Spleen (tissue), 11 donors: ENCODE results near the gene ZNF417. TPM values are rescaled to one million over a fixed set of nuclear protein-coding genes. Genes with fewer than 3 reads are reported as not detected.
"Not testable (repeated sequence)": the region's sequence is repeated elsewhere in the genome, so short reads cannot be mapped to it uniquely, and the experiment has no call there.

Experiments used
- DNase-seq: peaks from one replicate; pipeline ENCODE4 v3.0.0-alpha.2; 2020
- H3K27ac ChIP-seq, 8 donors: fragments of 200-600 bp; sonication (generic) in 7 of 8; 1 replicate in 4 of 8; 2 replicates in 4 of 8; pipeline versions ENCODE4 v1.5.0 to v1.8.0; 2016 to 2021; ENCODE audit warnings: inconsistent platforms in 4 of 8, mild to moderate bottlenecking in 4 of 8, moderate library complexity in 1 of 8
- H3K27me3 ChIP-seq, 7 donors: fragments of 200-600 bp; sonication (generic) in 6 of 7; replicated peaks in 1 of 7; 1 replicate in 4 of 7; 2 replicates in 3 of 7; pipeline versions ENCODE4 v1.5.0 to v1.8.0; 2016 to 2021; ENCODE audit warnings: inconsistent platforms in 3 of 7, mild to moderate bottlenecking in 1 of 7
- H3K36me3 ChIP-seq, 6 donors: fragments of 200-600 bp; sonication (generic) in 5 of 6; 1 replicate in 4 of 6; 2 replicates in 2 of 6; pipeline versions ENCODE4 v1.5.0 to v1.8.0; 2016 to 2021; ENCODE audit warnings: inconsistent platforms in 2 of 6
- H3K4me1 ChIP-seq, 6 donors: fragments of 200-600 bp; sonication (generic) in 5 of 6; 1 replicate in 3 of 6; 2 replicates in 3 of 6; pipeline versions ENCODE4 v1.5.0 to v1.8.0; 2016 to 2021; ENCODE audit warnings: inconsistent platforms in 3 of 6
- H3K4me3 ChIP-seq, 8 donors: fragments of 200-600 bp; sonication (generic) in 7 of 8; 1 replicate in 4 of 8; 2 replicates in 4 of 8; pipeline versions ENCODE4 v1.5.0 to v1.8.0; 2016 to 2021; ENCODE audit warnings: inconsistent platforms in 4 of 8, mild to moderate bottlenecking in 4 of 8, moderate library complexity in 2 of 8
- H3K9me3 ChIP-seq, 8 donors: fragments of 200-600 bp; sonication (generic) in 7 of 8; 1 replicate in 4 of 8; 2 replicates in 4 of 8; pipeline versions ENCODE4 v1.5.0 to v1.8.0; 2016 to 2021; ENCODE audit warnings: inconsistent platforms in 4 of 8
- POLR2A ChIP-seq, 3 donors: fragments of 450-650 bp; IDR thresholded peaks; one replicate each; pipeline ENCODE4 v1.5.1; 2017; ENCODE audit warnings: antibody characterized with exemption in 3 of 3, mild to moderate bottlenecking in 1 of 3
- POLR2AphosphoS5 ChIP-seq, 3 donors: sonication (generic); formaldehyde crosslinking; IDR thresholded peaks; one replicate each; pipeline ENCODE4 v1.5.1; 2017; ENCODE audit warnings: antibody characterized with exemption in 3 of 3
- WGBS, 5 donors: extraction: QIAGEN DNeasy Blood & Tissue Kit in 3 of 5; methylation state at CpG; one replicate each; pipeline versions ENCODE4 v1.1.5 to v1.1.7; 2013 to 2018; 5-methylcytosine and 5-hydroxymethylcytosine counted together
- intact Hi-C: fragments of 100-400 bp; cut with DNase I; formaldehyde crosslinking; loops from one replicate; pipeline ENCODE4 v1.15.0; 2023; ENCODE audit warnings: low total_unique reads
- polyA plus RNA-seq, 3 donors: library from polyadenylated mRNA; stranded (reverse); fragments of 200-250 nt; gene quantifications; one replicate each; pipeline ENCODE4 v1.2.1, GENCODE V29; 2013
- total RNA-seq, 7 donors: library from RNA; depleted of rRNA in 3 of 7; stranded (reverse); fragments of >200 nt in 3 of 7; fragmentation: NEBNext Ultra II Directional in 4 of 7; extraction: Animal tissue kit (Norgen Biotek cat#: 25700) in 4 of 7; gene quantifications; one replicate each; pipeline versions ENCODE4 v1.1.0 to v1.2.1, GENCODE V29; 2016 to 2021
- TF ChIP-seq, protein P1 (sequence below), 11 experiments: fragments of 200-600 bp in 7 of 11; fragments of 450-650 bp in 4 of 11; sonication (generic) in 4 of 11; IDR thresholded peaks in 8 of 11; conservative IDR thresholded peaks in 3 of 11; 1 replicate in 7 of 11; 2 replicates in 4 of 11; pipeline versions ENCODE4 v1.4.0 to v1.8.0; 2016 to 2021; ENCODE audit warnings: antibody characterized with exemption in 11 of 11, inconsistent platforms in 4 of 11, mild to moderate bottlenecking in 1 of 11
- donor health status: healthy with polysubstance abuse.
- donor health status: DM: no; HTN: no; CAD: no; lungs with moderate emphysema.
- donor health status: DM: no; HTN: no; CAD: no.
- donor health status: Bipolar disorder and iron deficiency.
- donor health status: healthy.
- donor health status: DM: no; HTN: no; CAD: no.
- donor health status: DM: yes; HTN: yes; CAD: no.

ZNF417 gene
- total and polyA plus RNA-seq, 10 donors: 1.5 to 31.2 (median 24.3) TPM

DNA sequence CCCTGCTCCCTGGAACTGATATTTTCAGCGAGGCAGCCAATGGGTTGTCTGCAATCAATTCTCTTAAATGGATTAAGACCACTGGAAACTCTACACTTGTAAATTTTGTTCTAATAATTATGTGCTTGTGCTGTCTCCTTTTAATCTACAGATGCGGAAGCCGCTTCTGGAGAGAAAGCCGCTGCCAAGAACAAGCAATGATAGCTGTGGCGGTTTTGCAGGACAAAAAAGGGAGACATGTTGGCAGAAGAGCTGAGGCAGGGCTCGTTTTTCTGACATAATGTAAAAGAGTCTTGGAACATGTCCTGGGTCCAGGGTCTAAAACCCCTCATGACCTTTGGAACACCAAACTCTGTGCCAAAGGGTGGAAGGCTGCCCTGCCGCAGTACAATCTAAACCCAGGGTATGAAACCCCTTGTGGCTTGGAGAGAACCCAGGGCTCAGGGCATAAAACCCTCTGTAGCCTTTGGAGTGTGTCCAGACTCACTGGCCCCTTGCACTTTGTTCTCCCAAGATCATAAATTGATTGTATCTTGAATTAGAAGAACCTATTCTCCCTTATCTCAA is 12.7 kb downstream of the ZNF417 start:
- Histone ChIP-seq H3K36me3 (peaks cover 0 to 37% (median 14%) of the 10 kb centered on the region in 6 donors), H3K27me3 (no peaks in the 10 kb centered on the region), H3K4me3 (no peak overlapping the region), H3K9me3 (peaks cover 0 to 71% (median 11%) of the 10 kb centered on the region in 8 donors), H3K27ac (no peak overlapping the region), H3K4me1 (peaks cover 0 to 17% (median 0%) of the 10 kb centered on the region in 6 donors)
- no peak for DNase-seq
- TF ChIP-seq, protein P1, sequence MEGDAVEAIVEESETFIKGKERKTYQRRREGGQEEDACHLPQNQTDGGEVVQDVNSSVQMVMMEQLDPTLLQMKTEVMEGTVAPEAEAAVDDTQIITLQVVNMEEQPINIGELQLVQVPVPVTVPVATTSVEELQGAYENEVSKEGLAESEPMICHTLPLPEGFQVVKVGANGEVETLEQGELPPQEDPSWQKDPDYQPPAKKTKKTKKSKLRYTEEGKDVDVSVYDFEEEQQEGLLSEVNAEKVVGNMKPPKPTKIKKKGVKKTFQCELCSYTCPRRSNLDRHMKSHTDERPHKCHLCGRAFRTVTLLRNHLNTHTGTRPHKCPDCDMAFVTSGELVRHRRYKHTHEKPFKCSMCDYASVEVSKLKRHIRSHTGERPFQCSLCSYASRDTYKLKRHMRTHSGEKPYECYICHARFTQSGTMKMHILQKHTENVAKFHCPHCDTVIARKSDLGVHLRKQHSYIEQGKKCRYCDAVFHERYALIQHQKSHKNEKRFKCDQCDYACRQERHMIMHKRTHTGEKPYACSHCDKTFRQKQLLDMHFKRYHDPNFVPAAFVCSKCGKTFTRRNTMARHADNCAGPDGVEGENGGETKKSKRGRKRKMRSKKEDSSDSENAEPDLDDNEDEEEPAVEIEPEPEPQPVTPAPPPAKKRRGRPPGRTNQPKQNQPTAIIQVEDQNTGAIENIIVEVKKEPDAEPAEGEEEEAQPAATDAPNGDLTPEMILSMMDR (IDR thresholded peaks at IDR 0.05 in 8 of 11, conservative IDR thresholded peaks at IDR 0.05 in 3 of 11): peak in 1 of 11 experiments; percentile 15
- TF ChIP-seq POLR2A (IDR thresholded peaks at IDR 0.05): no peak
- WGBS, 5 donors: 63 to 77% (median 65%) methylated on average over 7 of the region's 7 CpGs
- intact Hi-C loops: loop anchor here (10.0 kb wide), 1 partner anchor 799 kb away; no protein-coding TSS in a partner anchor

DNA sequence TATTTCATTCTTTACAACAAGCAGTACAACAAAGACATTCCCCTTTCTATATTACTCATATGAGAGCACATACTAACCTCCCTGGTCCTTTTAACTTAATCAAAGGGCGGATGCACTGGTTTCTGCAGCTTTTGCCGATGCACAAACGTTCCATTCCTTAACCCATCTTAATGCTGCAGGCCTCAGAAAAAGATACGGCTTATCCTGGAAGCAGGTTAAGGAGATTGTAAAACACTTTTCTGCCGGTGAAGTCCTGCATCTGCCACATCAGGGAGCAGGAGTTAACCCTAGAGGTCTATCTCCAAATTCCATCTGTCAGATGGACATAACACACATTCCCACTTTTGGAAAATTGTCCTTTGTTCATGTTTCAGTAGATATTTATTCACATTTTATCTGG is 16.1 kb downstream of the ZNF417 start:
- TF ChIP-seq, protein P1 (IDR thresholded peaks at IDR 0.05 in 8 of 11, conservative IDR thresholded peaks at IDR 0.05 in 3 of 11): no peak
- TF ChIP-seq POLR2AphosphoS5 (IDR thresholded peaks at IDR 0.05) (no peak), POLR2A (IDR thresholded peaks at IDR 0.05) (no peak)
- H3K27ac ChIP-seq: no peak overlapping the region
- no peak for DNase-seq
- H3K27me3 ChIP-seq: no peaks in the 10 kb centered on the region
- no peak overlapping the region for H3K4me3 ChIP-seq
- H3K4me1 ChIP-seq: peaks cover 0 to 21% (median 0%) of the 10 kb centered on the region in 6 donors
- H3K36me3 ChIP-seq: peaks cover 0 to 11% (median 0%) of the 10 kb centered on the region in 6 donors
- WGBS, 5 donors: 76 to 91% (median 83%) methylated on average over 5 of the region's 5 CpGs
- intact Hi-C loops: loop anchor here (10.0 kb wide), 1 partner anchor 796 kb away; no protein-coding TSS in a partner anchor
- peaks cover 0 to 46% (median 0%) of the 10 kb centered on the region in 8 donors for H3K9me3 ChIP-seq

- DNase-seq, H3K4me3 ChIP-seq, H3K27me3 ChIP-seq, intact Hi-C loops, H3K27ac ChIP-seq: not testable (repeated sequence)
- Histone ChIP-seq H3K9me3 (peaks cover 0 to 30% (median 14%) of the 10 kb centered on the region in 8 donors), H3K36me3 (peaks cover 0 to 11% (median 2%) of the 10 kb centered on the region in 6 donors), H3K4me1 (peaks cover 8 to 32% (median 22%) of the 10 kb centered on the region in 6 donors)
- WGBS, 5 donors: 60 to 87% (median 76%) methylated on average over 3 of the region's 3 CpGs
Observed at GRCh38 chr19:57890706-57891105, 25.7 kb downstream of the ZNF417 start.

GRCh38 chr19:57888560-57889231 is 27.7 kb downstream of the ZNF417 start, which contains the start of gene ZNF814:
Gene ZNF814, minus strand, starts transcription at chr19:57889037. Its CDS starts 235 bp downstream, at chr19:57888802.
- Histone ChIP-seq H3K27me3 (no peaks in the 10 kb centered on the region), H3K4me3 (peak within 1 kb of the TSS; percentile 53 to 95 (median 82)), H3K36me3 (peaks cover 0 to 32% (median 12%) of the 10 kb centered on the region in 6 donors), H3K27ac (peak within 1 kb of the TSS in 7 of 8 donors; percentile 79 to 89 (median 85)), H3K4me1 (peaks cover 8 to 32% (median 22%) of the 10 kb centered on the region in 6 donors), H3K9me3 (peaks cover 0 to 50% (median 34%) of the 10 kb centered on the region in 8 donors)
- intact Hi-C loops: no loop called here
- TF ChIP-seq, protein P1 (IDR thresholded peaks at IDR 0.05 in 8 of 11, conservative IDR thresholded peaks at IDR 0.05 in 3 of 11): peak in 7 of 11 experiments; percentile 18 to 61 (median 45)
- TF ChIP-seq POLR2AphosphoS5 (IDR thresholded peaks at IDR 0.05) (peak; percentile 79 to 84 (median 80)), POLR2A (IDR thresholded peaks at IDR 0.05) (no peak)
- peak; percentile 91 for DNase-seq
- 1 to 4% (median 1%) methylated on average over 32 to 43 of the region's 43 CpGs for WGBS, 5 donors
